Activated B cell treated with CpG ODN at 0.5 μM for 24 hours (primary cell): ENCODE measurements around the gene TANGO6. TPM values are rescaled to one million over a fixed set of nuclear protein-coding genes. Genes with fewer than 3 reads are reported as not detected.

Experiments used
- ATAC-seq: fragments of 200-7000 bp; cut with Tn5 transposase; one replicate; pipeline ENCODE4 v1.10.0; 2021; ENCODE audit warnings: low read depth, mild to moderate bottlenecking, moderate library complexity
- CTCF ChIA-PET: fragments of 350-600 bp; sonication (Branson Sonifier 250); formaldehyde crosslinking; loops from one replicate; lab custom pipeline; 2021; ENCODE audit warnings: antibody characterized with exemption; lab: Charles Lee
- POLR2A ChIA-PET: fragments of 350-600 bp; sonication (Branson Sonifier 250); formaldehyde crosslinking; loops from one replicate; lab custom pipeline; 2021; ENCODE audit warnings: antibody characterized with exemption; lab: Charles Lee
- DNase-seq: peaks from one replicate; pipeline ENCODE4 v3.0.0; 2022
- H3K27ac Mint-ChIP-seq: one replicate; pipeline ENCODE4 v1.8.0; 2020; ENCODE audit warnings: mixed read lengths
- H3K27me3 Mint-ChIP-seq: one replicate; pipeline ENCODE4 v1.8.0; 2021; ENCODE audit warnings: mixed read lengths
- H3K36me3 Mint-ChIP-seq: one replicate; pipeline ENCODE4 v1.8.0; 2021; ENCODE audit warnings: low read depth, mixed read lengths
- H3K4me1 Mint-ChIP-seq: one replicate; pipeline ENCODE4 v1.8.0; 2021; ENCODE audit warnings: mixed read lengths
- H3K4me3 Mint-ChIP-seq: one replicate; pipeline ENCODE4 v1.8.0; 2020; ENCODE audit warnings: mild to moderate bottlenecking, mixed read lengths
- H3K9me3 Mint-ChIP-seq: one replicate; pipeline ENCODE4 v1.8.0; 2020; ENCODE audit warnings: mixed read lengths
- CTCF ChIP-seq: fragments of 200-600 bp; IDR thresholded peaks from one replicate; pipeline ENCODE4 v1.8.0; 2022; ENCODE audit warnings: antibody characterized with exemption, mild to moderate bottlenecking
- intact Hi-C: fragments of 100-400 bp; cut with micrococcal nuclease; formaldehyde crosslinking; loops from one replicate; pipeline ENCODE4 v1.15.1; 2024
- total RNA-seq: library from RNA; stranded (reverse); gene quantifications from 2 replicates; pipeline ENCODE4 v1.2.3, GENCODE V29; 2022

TANGO6 gene
- total RNA-seq, 1 donor from 2014 or later, result 39.4 TPM

GRCh38 chr16:68844211-68844564 is 857 bp downstream of the TANGO6 start:
- POLR2A ChIA-PET, result interaction anchor here (0.6 to 2.3 kb wide), 4 partner anchors 8 to 87 kb away, joined by 3 to 8 read pairs (median 4); no protein-coding TSS in a partner anchor
- intact Hi-C loops, result loop anchor here (1.0 to 10.0 kb wide), 3 partner anchors 316 to 1593 kb away; partner anchors contain the start of genes SMPD3 and ST3GAL2
- H3K9me3 Mint-ChIP-seq, result no peaks in the 10 kb centered on the region
- H3K27me3 Mint-ChIP-seq, result no peaks in the 10 kb centered on the region
- DNase-seq, result no peak
- no peak for TF ChIP-seq CTCF
- CTCF ChIA-PET, result interaction anchor here (1.2 to 2.0 kb wide), 3 partner anchors 44 to 314 kb away, joined by 4 read pairs; no protein-coding TSS in a partner anchor
- H3K36me3 Mint-ChIP-seq, result peaks cover 11% of the 10 kb centered on the region
- H3K4me1 Mint-ChIP-seq, result peaks cover 22% of the 10 kb centered on the region
- H3K27ac Mint-ChIP-seq, result peak overlapping the region; percentile 91
- peak overlapping the region; percentile 93 for H3K4me3 Mint-ChIP-seq
- no peak for ATAC-seq

DNA sequence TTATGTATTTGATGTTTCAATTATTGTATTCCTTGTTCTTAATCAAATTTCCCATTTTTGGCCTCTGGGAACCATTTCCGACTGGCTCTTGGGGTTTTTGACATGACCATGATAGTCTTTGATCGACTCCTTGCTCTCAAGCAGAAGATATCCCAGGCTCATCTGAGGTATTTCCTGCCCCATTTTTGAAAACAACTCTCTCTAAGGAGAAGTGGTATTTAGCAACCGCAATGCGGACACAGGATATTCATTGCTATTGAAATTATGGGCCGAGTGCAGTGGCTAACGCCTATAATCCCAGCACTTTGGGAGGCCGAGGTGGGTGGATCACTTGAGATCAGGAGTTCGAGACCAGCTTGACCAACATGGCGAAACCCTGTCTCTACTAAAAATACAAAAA is 5.5 kb downstream of the TANGO6 start:
- H3K4me3 Mint-ChIP-seq, result no peak overlapping the region
- H3K36me3 Mint-ChIP-seq, result peaks cover 12% of the 10 kb centered on the region
- H3K4me1 Mint-ChIP-seq, result peaks cover 17% of the 10 kb centered on the region
- H3K27ac Mint-ChIP-seq, result no peak overlapping the region
- no peak for TF ChIP-seq CTCF
- ChIA-PET CTCF (interaction anchor here (2.0 kb wide), 1 partner anchor 275 kb away, joined by 4 read pairs; no protein-coding TSS in a partner anchor), POLR2A (no interaction called here)
- no peaks in the 10 kb centered on the region for H3K9me3 Mint-ChIP-seq
- no peak for ATAC-seq
- H3K27me3 Mint-ChIP-seq, result no peaks in the 10 kb centered on the region
- intact Hi-C loops, result loop anchor here (10.0 kb wide), 1 partner anchor 404 kb away; the partner anchor contains the start of gene SMPD3
- DNase-seq, result no peak

GRCh38 chr16:68850481-68850880 is 7.2 kb downstream of the TANGO6 start:
- Mint-ChIP-seq H3K9me3 (no peaks in the 10 kb centered on the region), H3K27ac (no peak overlapping the region), H3K4me1 (peaks cover 8% of the 10 kb centered on the region), H3K27me3 (no peaks in the 10 kb centered on the region), H3K4me3 (no peak overlapping the region), H3K36me3 (peaks cover 11% of the 10 kb centered on the region)
- DNase-seq, result no peak
- intact Hi-C loops, result no loop called here
- ChIA-PET CTCF (interaction anchor here (2.0 kb wide), 1 partner anchor 274 kb away, joined by 4 read pairs; no protein-coding TSS in a partner anchor), POLR2A (no interaction called here)
- TF ChIP-seq CTCF, result no peak
- ATAC-seq, result no peak

- DNase-seq (no peak), ATAC-seq (no peak)
- ChIA-PET CTCF (no interaction called here), POLR2A (interaction anchor here (1.0 kb wide), 1 partner anchor 8 kb away, joined by 3 read pairs; no protein-coding TSS in a partner anchor)
- intact Hi-C loops, result no loop called here
- Mint-ChIP-seq H3K27ac (no peak overlapping the region), H3K4me1 (peaks cover 8% of the 10 kb centered on the region), H3K36me3 (peaks cover 11% of the 10 kb centered on the region), H3K9me3 (no peaks in the 10 kb centered on the region), H3K4me3 (no peak overlapping the region), H3K27me3 (no peaks in the 10 kb centered on the region)
- no peak for TF ChIP-seq CTCF
Observed at GRCh38 chr16:68851601-68852000, 8.3 kb downstream of the TANGO6 start.

DNA sequence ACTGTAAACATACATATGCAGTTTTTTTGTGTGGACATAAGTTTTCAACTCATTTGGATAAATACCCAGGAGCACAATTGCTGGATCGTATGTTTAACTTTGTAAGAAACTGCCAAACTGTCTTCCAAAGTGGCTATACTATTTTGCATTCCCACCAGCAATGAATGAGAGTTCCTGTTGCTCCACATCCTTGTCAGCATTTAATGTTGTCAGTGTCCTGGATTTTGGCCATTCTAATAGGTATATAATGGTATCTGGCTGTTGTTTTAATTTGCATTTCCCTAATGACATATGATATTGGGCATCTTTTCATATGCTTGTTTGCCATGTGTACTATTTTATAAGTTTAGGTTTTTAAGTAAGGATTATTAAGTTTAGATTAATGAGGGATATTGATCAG is 14.1 kb downstream of the TANGO6 start:
- no peak for TF ChIP-seq CTCF
- CTCF ChIA-PET, result no interaction called here
- H3K27me3 Mint-ChIP-seq, result no peaks in the 10 kb centered on the region
- H3K36me3 Mint-ChIP-seq, result peaks cover 30% of the 10 kb centered on the region
- H3K4me1 Mint-ChIP-seq, result no peaks in the 10 kb centered on the region
- H3K4me3 Mint-ChIP-seq, result no peak overlapping the region
- ATAC-seq (no peak), DNase-seq (no peak)
- intact Hi-C loops, result no loop called here
- no peak overlapping the region for H3K27ac Mint-ChIP-seq
- H3K9me3 Mint-ChIP-seq, result peaks cover 3% of the 10 kb centered on the region
- POLR2A ChIA-PET, result interaction anchor here (0.8 kb wide), 1 partner anchor 11 kb away, joined by 5 read pairs; no protein-coding TSS in a partner anchor
